Astrocyte (in vitro differentiated cells and primary cell): Measurements from ENCODE around the gene SPEM3. TPM values are rescaled to one million over a fixed set of nuclear protein-coding genes. Genes with fewer than 3 reads are reported as not detected.

Experiments used
- DNase-seq: peaks from one replicate; pipeline ENCODE4 v3.0.0-alpha.2; 2010; ENCODE audit warnings: low read depth
- FAIRE-seq: peaks from 2 replicates; lab custom pipeline; 2011; peaks lifted over from hg19 to GRCh38; lab: Jason Lieb, UNC
- H2AFZ ChIP-seq: 2 replicates; pipeline ENCODE4 v1.6.0; 2012; ENCODE audit warnings: low read depth, low read length, inconsistent platforms
- H3K27ac ChIP-seq: 2 replicates; pipeline ENCODE4 v1.5.1; 2011; ENCODE audit warnings: low read depth, low read length, inconsistent platforms
- H3K27me3 ChIP-seq: 2 replicates; pipeline ENCODE4 v1.6.0; 2011; ENCODE audit warnings: low read length, inconsistent platforms; ENCODE audit not compliant: insufficient read depth
- H3K36me3 ChIP-seq: 2 replicates; pipeline ENCODE4 v1.5.1; 2011; ENCODE audit warnings: low read length, inconsistent platforms; ENCODE audit not compliant: insufficient read depth
- H3K4me1 ChIP-seq: 2 replicates; pipeline ENCODE4 v1.5.1; 2011; ENCODE audit warnings: low read length, inconsistent platforms; ENCODE audit not compliant: insufficient read depth
- H3K4me2 ChIP-seq: 2 replicates; pipeline ENCODE4 v1.6.0; 2012; ENCODE audit warnings: low read length, inconsistent platforms
- H3K4me3 ChIP-seq: 2 replicates; pipeline ENCODE4 v1.5.1; 2011; ENCODE audit warnings: low read depth, mild to moderate bottlenecking, low read length, inconsistent platforms; ENCODE audit not compliant: insufficient read depth
- H3K79me2 ChIP-seq: 2 replicates; pipeline ENCODE4 v1.6.0; 2012; ENCODE audit warnings: mild to moderate bottlenecking, low read length, inconsistent platforms; ENCODE audit not compliant: insufficient read depth
- H3K9ac ChIP-seq: 2 replicates; pipeline ENCODE4 v1.6.0; 2012; ENCODE audit warnings: mild to moderate bottlenecking, low read length, inconsistent platforms
- H3K9me3 ChIP-seq: 2 replicates; pipeline ENCODE4 v1.5.1; 2012; ENCODE audit warnings: low read depth, mild to moderate bottlenecking, low read length, inconsistent platforms; ENCODE audit not compliant: insufficient read depth
- H4K20me1 ChIP-seq: 2 replicates; pipeline ENCODE4 v1.6.0; 2012; ENCODE audit warnings: low read length, inconsistent platforms; ENCODE audit not compliant: insufficient read depth
- H3K27ac Mint-ChIP-seq: one replicate; pipeline ENCODE4 v1.8.0; 2021; ENCODE audit warnings: mild to moderate bottlenecking, mixed read lengths; ENCODE audit not compliant: unreplicated experiment
- H3K27me3 Mint-ChIP-seq: one replicate; pipeline ENCODE4 v1.8.0; 2021; ENCODE audit warnings: low read depth, mixed read lengths; ENCODE audit not compliant: unreplicated experiment
- H3K36me3 Mint-ChIP-seq: one replicate; pipeline ENCODE4 v1.8.0; 2021; ENCODE audit warnings: low read depth, mixed read lengths; ENCODE audit not compliant: unreplicated experiment
- H3K4me1 Mint-ChIP-seq: one replicate; pipeline ENCODE4 v1.8.0; 2021; ENCODE audit warnings: low read depth, mixed read lengths; ENCODE audit not compliant: unreplicated experiment
- H3K4me3 Mint-ChIP-seq: one replicate; pipeline ENCODE4 v1.8.0; 2021; ENCODE audit warnings: mild to moderate bottlenecking, moderate library complexity, mixed read lengths; ENCODE audit not compliant: unreplicated experiment
- H3K9me3 Mint-ChIP-seq: one replicate; pipeline ENCODE4 v1.8.0; 2021; ENCODE audit warnings: mild to moderate bottlenecking, mixed read lengths; ENCODE audit not compliant: unreplicated experiment
- EZH2 ChIP-seq: IDR thresholded peaks from 2 replicates; pipeline ENCODE4 v1.6.1; 2012; ENCODE audit warnings: mild to moderate bottlenecking, low read length, inconsistent platforms; ENCODE audit not compliant: insufficient read depth
- total RNA-seq: library from RNA; stranded (reverse); gene quantifications from 2 replicates; pipeline ENCODE4 v1.2.1, GENCODE V29; 2021
- TF ChIP-seq, protein P1 (sequence below): IDR thresholded peaks from 2 replicates; pipeline ENCODE4 v1.5.1; 2011; ENCODE audit warnings: low read depth, mild to moderate bottlenecking, inconsistent platforms, low read length, moderate library complexity; ENCODE audit not compliant: insufficient read depth

The SPEM3 gene
- total RNA-seq, 1 donor from 2014 or later: not detected

GRCh38 chr17:7405350-7406234, 23.1 kb upstream of the SPEM3 start:
- peak overlapping the region; percentile 78 for H3K27ac Mint-ChIP-seq
- Histone ChIP-seq H3K36me3 (peaks cover 3% of the 10 kb centered on the region), H3K27me3 (no peaks in the 10 kb centered on the region), H3K9me3 (no peaks in the 10 kb centered on the region), H3K79me2 (peaks cover 24% of the 10 kb centered on the region), H2AFZ (peak overlapping the region; percentile 75), H4K20me1 (peaks cover 24% of the 10 kb centered on the region), H3K27ac (peak overlapping the region; percentile 14), H3K4me1 (peaks cover 13% of the 10 kb centered on the region), H3K9ac (peak overlapping the region; percentile 84), H3K4me2 (peak overlapping the region; percentile 97), H3K4me3 (peak overlapping the region; percentile 72)
- H3K27me3 Mint-ChIP-seq: no peaks in the 10 kb centered on the region
- peak overlapping the region; percentile 96 for H3K4me3 Mint-ChIP-seq
- no peak for DNase-seq
- H3K9me3 Mint-ChIP-seq: no peaks in the 10 kb centered on the region
- TF ChIP-seq, protein P1, sequence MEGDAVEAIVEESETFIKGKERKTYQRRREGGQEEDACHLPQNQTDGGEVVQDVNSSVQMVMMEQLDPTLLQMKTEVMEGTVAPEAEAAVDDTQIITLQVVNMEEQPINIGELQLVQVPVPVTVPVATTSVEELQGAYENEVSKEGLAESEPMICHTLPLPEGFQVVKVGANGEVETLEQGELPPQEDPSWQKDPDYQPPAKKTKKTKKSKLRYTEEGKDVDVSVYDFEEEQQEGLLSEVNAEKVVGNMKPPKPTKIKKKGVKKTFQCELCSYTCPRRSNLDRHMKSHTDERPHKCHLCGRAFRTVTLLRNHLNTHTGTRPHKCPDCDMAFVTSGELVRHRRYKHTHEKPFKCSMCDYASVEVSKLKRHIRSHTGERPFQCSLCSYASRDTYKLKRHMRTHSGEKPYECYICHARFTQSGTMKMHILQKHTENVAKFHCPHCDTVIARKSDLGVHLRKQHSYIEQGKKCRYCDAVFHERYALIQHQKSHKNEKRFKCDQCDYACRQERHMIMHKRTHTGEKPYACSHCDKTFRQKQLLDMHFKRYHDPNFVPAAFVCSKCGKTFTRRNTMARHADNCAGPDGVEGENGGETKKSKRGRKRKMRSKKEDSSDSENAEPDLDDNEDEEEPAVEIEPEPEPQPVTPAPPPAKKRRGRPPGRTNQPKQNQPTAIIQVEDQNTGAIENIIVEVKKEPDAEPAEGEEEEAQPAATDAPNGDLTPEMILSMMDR: no peak
- no peak for TF ChIP-seq EZH2
- no peak for FAIRE-seq
- peaks cover 15% of the 10 kb centered on the region for H3K36me3 Mint-ChIP-seq
- H3K4me1 Mint-ChIP-seq: peaks cover 18% of the 10 kb centered on the region

- Histone ChIP-seq H3K4me2 (peak overlapping the region; percentile 97), H3K27me3 (no peaks in the 10 kb centered on the region), H2AFZ (no peak overlapping the region), H3K4me3 (peak overlapping the region; percentile 72), H3K9me3 (no peaks in the 10 kb centered on the region), H3K9ac (peak overlapping the region; percentile 84), H3K27ac (no peak overlapping the region), H3K79me2 (peaks cover 24% of the 10 kb centered on the region), H3K36me3 (peaks cover 3% of the 10 kb centered on the region), H4K20me1 (peaks cover 25% of the 10 kb centered on the region), H3K4me1 (peaks cover 13% of the 10 kb centered on the region)
- Mint-ChIP-seq H3K36me3 (peaks cover 18% of the 10 kb centered on the region), H3K27me3 (no peaks in the 10 kb centered on the region), H3K9me3 (no peaks in the 10 kb centered on the region), H3K4me3 (peak overlapping the region; percentile 96), H3K4me1 (peaks cover 14% of the 10 kb centered on the region), H3K27ac (no peak overlapping the region)
- DNase-seq: no peak
- TF ChIP-seq, protein P1: no peak
- TF ChIP-seq EZH2: no peak
- FAIRE-seq: no peak
Observed at GRCh38 chr17:7406235-7406825, 22.3 kb upstream of the SPEM3 start.
